ENCODE results near the gene CYTH2.
"Not testable (repeated sequence)": the region's sequence is repeated elsewhere in the genome, so short reads cannot be mapped to it uniquely, and the experiment has no call there.

CYTH2 gene

GRCh38 chr19:48477698-48478338 is 8.6 kb downstream of the CYTH2 start:
- Mint-ChIP-seq H3K4me1 (ENCODE audit: low read depth) (peaks cover 13% of the 10 kb centered on the region), H3K36me3 (ENCODE audit: low read depth) (peaks cover 21% of the 10 kb centered on the region), H3K4me3 (no peak overlapping the region), H3K9me3 (no peaks in the 10 kb centered on the region), H3K27ac (no peak overlapping the region), H3K27me3 (ENCODE audit: low read depth) (no peaks in the 10 kb centered on the region)
- no peak for DNase-seq (ENCODE audit: low spot score)

GRCh38 chr19:48478339-48479256 is 9.4 kb downstream of the CYTH2 start:
- Mint-ChIP-seq H3K4me1 (ENCODE audit: low read depth) (peaks cover 11% of the 10 kb centered on the region), H3K4me3 (no peak overlapping the region), H3K36me3 (ENCODE audit: low read depth) (peaks cover 21% of the 10 kb centered on the region), H3K27ac (no peak overlapping the region), H3K9me3 (no peaks in the 10 kb centered on the region), H3K27me3 (ENCODE audit: low read depth) (no peaks in the 10 kb centered on the region)
- DNase-seq (ENCODE audit: low spot score) = no peak

- H3K4me1 Mint-ChIP-seq (ENCODE audit: low read depth) = peaks cover 11% of the 10 kb centered on the region
- H3K4me3 Mint-ChIP-seq = peak overlapping the region; percentile 56
- H3K27ac Mint-ChIP-seq = peak overlapping the region; percentile 21
- no peaks in the 10 kb centered on the region for H3K27me3 Mint-ChIP-seq (ENCODE audit: low read depth)
- no peaks in the 10 kb centered on the region for H3K9me3 Mint-ChIP-seq
- no peak for DNase-seq (ENCODE audit: low spot score)
- peaks cover 19% of the 10 kb centered on the region for H3K36me3 Mint-ChIP-seq (ENCODE audit: low read depth)
Observed at GRCh38 chr19:48479686-48480085, 10.5 kb downstream of the CYTH2 start.

GRCh38 chr19:48480183-48480557 is 11.0 kb downstream of the CYTH2 start:
- peaks cover 11% of the 10 kb centered on the region for H3K4me1 Mint-ChIP-seq (ENCODE audit: low read depth)
- H3K9me3 Mint-ChIP-seq = no peaks in the 10 kb centered on the region
- H3K4me3 Mint-ChIP-seq = peak overlapping the region; percentile 81
- no peak for DNase-seq (ENCODE audit: low spot score)
- peak overlapping the region; percentile 82 for H3K27ac Mint-ChIP-seq
- H3K36me3 Mint-ChIP-seq (ENCODE audit: low read depth) = peaks cover 16% of the 10 kb centered on the region
- no peaks in the 10 kb centered on the region for H3K27me3 Mint-ChIP-seq (ENCODE audit: low read depth)

- Mint-ChIP-seq H3K36me3 (ENCODE audit: low read depth) (peaks cover 10% of the 10 kb centered on the region), H3K9me3 (no peaks in the 10 kb centered on the region), H3K27me3 (ENCODE audit: low read depth) (no peaks in the 10 kb centered on the region), H3K4me1 (ENCODE audit: low read depth) (peaks cover 11% of the 10 kb centered on the region), H3K4me3 (peak overlapping the region; percentile 81), H3K27ac (peak overlapping the region; percentile 82)
- peak; percentile 42 for DNase-seq (ENCODE audit: low spot score)
Observed at GRCh38 chr19:48480558-48481500, 11.7 kb downstream of the CYTH2 start.

GRCh38 chr19:48481846-48482639 is 12.9 kb downstream of the CYTH2 start:
- Mint-ChIP-seq H3K4me3 (no peak overlapping the region), H3K4me1 (ENCODE audit: low read depth) (peaks cover 11% of the 10 kb centered on the region), H3K27me3 (ENCODE audit: low read depth) (no peaks in the 10 kb centered on the region), H3K27ac (no peak overlapping the region), H3K9me3 (no peaks in the 10 kb centered on the region), H3K36me3 (ENCODE audit: low read depth) (peaks cover 10% of the 10 kb centered on the region)
- DNase-seq (ENCODE audit: low spot score) = no peak

- peaks cover 10% of the 10 kb centered on the region for H3K36me3 Mint-ChIP-seq (ENCODE audit: low read depth)
- no peak overlapping the region for H3K27ac Mint-ChIP-seq
- H3K27me3 Mint-ChIP-seq (ENCODE audit: low read depth) = peaks cover 2% of the 10 kb centered on the region
- H3K4me3 Mint-ChIP-seq = no peak overlapping the region
- no peaks in the 10 kb centered on the region for H3K9me3 Mint-ChIP-seq
- H3K4me1 Mint-ChIP-seq (ENCODE audit: low read depth) = peaks cover 11% of the 10 kb centered on the region
- DNase-seq (ENCODE audit: low spot score) = no peak
Observed at GRCh38 chr19:48483301-48483700, 14.1 kb downstream of the CYTH2 start.

GRCh38 chr19:48484247-48484893 is 15.2 kb downstream of the CYTH2 start:
- Mint-ChIP-seq H3K4me1 (ENCODE audit: low read depth) (peaks cover 11% of the 10 kb centered on the region), H3K36me3 (ENCODE audit: low read depth) (peaks cover 8% of the 10 kb centered on the region), H3K27ac (no peak overlapping the region), H3K9me3 (no peaks in the 10 kb centered on the region), H3K27me3 (ENCODE audit: low read depth) (peaks cover 3% of the 10 kb centered on the region), H3K4me3 (no peak overlapping the region)
- DNase-seq (ENCODE audit: low spot score) = no peak

- peaks cover 4% of the 10 kb centered on the region for H3K27me3 Mint-ChIP-seq (ENCODE audit: low read depth)
- peaks cover 2% of the 10 kb centered on the region for H3K36me3 Mint-ChIP-seq (ENCODE audit: low read depth)
- no peak overlapping the region for H3K4me3 Mint-ChIP-seq
- H3K4me1 Mint-ChIP-seq (ENCODE audit: low read depth) = peaks cover 14% of the 10 kb centered on the region
- no peaks in the 10 kb centered on the region for H3K9me3 Mint-ChIP-seq
- no peak for DNase-seq (ENCODE audit: low spot score)
- H3K27ac Mint-ChIP-seq = no peak overlapping the region
Observed at GRCh38 chr19:48484931-48485612, 15.9 kb downstream of the CYTH2 start.

- DNase-seq (ENCODE audit: low spot score); H3K9me3 Mint-ChIP-seq; H3K4me3 Mint-ChIP-seq; H3K36me3 Mint-ChIP-seq (ENCODE audit: low read depth); H3K27ac Mint-ChIP-seq: not testable (repeated sequence)
- H3K27me3 Mint-ChIP-seq (ENCODE audit: low read depth) = peaks cover 15% of the 10 kb centered on the region
- peaks cover 14% of the 10 kb centered on the region for H3K4me1 Mint-ChIP-seq (ENCODE audit: low read depth)
Observed at GRCh38 chr19:48486706-48487105, 17.5 kb downstream of the CYTH2 start.

- H3K36me3 Mint-ChIP-seq (ENCODE audit: low read depth) = no peaks in the 10 kb centered on the region
- no peaks in the 10 kb centered on the region for H3K9me3 Mint-ChIP-seq
- no peak for DNase-seq (ENCODE audit: low spot score)
- no peak overlapping the region for H3K27ac Mint-ChIP-seq
- peaks cover 22% of the 10 kb centered on the region for H3K27me3 Mint-ChIP-seq (ENCODE audit: low read depth)
- no peak overlapping the region for H3K4me3 Mint-ChIP-seq
- H3K4me1 Mint-ChIP-seq (ENCODE audit: low read depth) = peaks cover 21% of the 10 kb centered on the region
Observed at GRCh38 chr19:48487544-48487943, 18.4 kb downstream of the CYTH2 start.

- Mint-ChIP-seq H3K4me3 (no peak overlapping the region), H3K27me3 (ENCODE audit: low read depth) (peaks cover 26% of the 10 kb centered on the region), H3K36me3 (ENCODE audit: low read depth) (no peaks in the 10 kb centered on the region), H3K27ac (no peak overlapping the region), H3K4me1 (ENCODE audit: low read depth) (peaks cover 24% of the 10 kb centered on the region), H3K9me3 (no peaks in the 10 kb centered on the region)
- no peak for DNase-seq (ENCODE audit: low spot score)
Observed at GRCh38 chr19:48487948-48488347, 18.8 kb downstream of the CYTH2 start.

Data from T-helper 2 cell treated with Interferon-gamma antibody and Interleukin-4, amounts not matched to agents 5 μg/mL and 100 μg/mL, for 36 hours (primary cell).